AG04449 (cell line): ENCODE results near the gene WDR6.

Source experiments
- CTCF ChIA-PET: fragments of 350-600 bp; formaldehyde crosslinking; extraction: SDS; loops from one replicate; lab custom pipeline; 2021; ENCODE audit warnings: antibody characterized with exemption; lab: Yijun Ruan, JAX
- POLR2A ChIA-PET: fragments of 400-600, 350-600 bp; formaldehyde crosslinking; extraction: SDS; loops from one replicate; lab custom pipeline; 2020; ENCODE audit warnings: antibody characterized with exemption, inconsistent platforms; lab: Yijun Ruan, JAX
- DNase-seq: peaks from one replicate; pipeline ENCODE4 v3.0.0-alpha.2; 2010; ENCODE audit warnings: low read depth, low spot score
- H3K4me3 ChIP-seq: 2 replicates; pipeline ENCODE4 v1.5.1; 2011; ENCODE audit warnings: low read depth, mild to moderate bottlenecking, control low read depth, low read length
- TF ChIP-seq, protein P1 (sequence below): IDR thresholded peaks from one replicate; pipeline ENCODE4 v1.5.1; 2011; ENCODE audit warnings: mild to moderate bottlenecking, moderate library complexity, low read length, control low read depth, inconsistent platforms; ENCODE audit not compliant: insufficient read depth; ENCODE audit errors: missing control alignments

The WDR6 gene

DNA sequence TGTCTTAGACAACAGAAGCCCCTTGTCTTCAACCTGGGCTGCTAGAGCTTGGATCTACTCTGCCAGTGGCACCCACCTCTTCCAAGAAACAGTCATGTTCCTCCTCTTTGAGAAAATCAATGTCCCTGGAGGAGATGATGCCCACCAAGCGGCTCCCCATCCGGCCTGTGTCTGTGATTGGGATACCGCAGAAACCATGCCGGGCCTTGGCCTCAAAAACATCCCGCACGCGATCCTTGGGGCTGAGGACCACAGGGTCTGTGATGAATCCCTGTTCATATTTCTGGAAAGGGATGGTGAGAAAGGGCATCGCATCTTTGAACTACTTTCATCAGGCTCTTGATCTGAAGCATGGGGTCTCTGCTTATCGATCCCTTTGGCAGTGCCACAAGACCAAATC, 20.4 kb downstream of the WDR6 start:
- CTCF ChIA-PET: interaction anchor here (1.7 kb wide), 1 partner anchor 40 kb away, joined by 6 read pairs; no protein-coding TSS in a partner anchor
- TF ChIP-seq, protein P1, sequence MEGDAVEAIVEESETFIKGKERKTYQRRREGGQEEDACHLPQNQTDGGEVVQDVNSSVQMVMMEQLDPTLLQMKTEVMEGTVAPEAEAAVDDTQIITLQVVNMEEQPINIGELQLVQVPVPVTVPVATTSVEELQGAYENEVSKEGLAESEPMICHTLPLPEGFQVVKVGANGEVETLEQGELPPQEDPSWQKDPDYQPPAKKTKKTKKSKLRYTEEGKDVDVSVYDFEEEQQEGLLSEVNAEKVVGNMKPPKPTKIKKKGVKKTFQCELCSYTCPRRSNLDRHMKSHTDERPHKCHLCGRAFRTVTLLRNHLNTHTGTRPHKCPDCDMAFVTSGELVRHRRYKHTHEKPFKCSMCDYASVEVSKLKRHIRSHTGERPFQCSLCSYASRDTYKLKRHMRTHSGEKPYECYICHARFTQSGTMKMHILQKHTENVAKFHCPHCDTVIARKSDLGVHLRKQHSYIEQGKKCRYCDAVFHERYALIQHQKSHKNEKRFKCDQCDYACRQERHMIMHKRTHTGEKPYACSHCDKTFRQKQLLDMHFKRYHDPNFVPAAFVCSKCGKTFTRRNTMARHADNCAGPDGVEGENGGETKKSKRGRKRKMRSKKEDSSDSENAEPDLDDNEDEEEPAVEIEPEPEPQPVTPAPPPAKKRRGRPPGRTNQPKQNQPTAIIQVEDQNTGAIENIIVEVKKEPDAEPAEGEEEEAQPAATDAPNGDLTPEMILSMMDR: no peak
- no peak for DNase-seq
- POLR2A ChIA-PET: interaction anchor here (0.9 to 3.1 kb wide), 2 partner anchors 20 to 39 kb away, joined by 3 to 19 read pairs; partner anchors contain the start of gene WDR6
- 0 out of 2 replicates have a peak overlapping the region, but pooled peaks have one; percentile 3 for H3K4me3 ChIP-seq

DNA sequence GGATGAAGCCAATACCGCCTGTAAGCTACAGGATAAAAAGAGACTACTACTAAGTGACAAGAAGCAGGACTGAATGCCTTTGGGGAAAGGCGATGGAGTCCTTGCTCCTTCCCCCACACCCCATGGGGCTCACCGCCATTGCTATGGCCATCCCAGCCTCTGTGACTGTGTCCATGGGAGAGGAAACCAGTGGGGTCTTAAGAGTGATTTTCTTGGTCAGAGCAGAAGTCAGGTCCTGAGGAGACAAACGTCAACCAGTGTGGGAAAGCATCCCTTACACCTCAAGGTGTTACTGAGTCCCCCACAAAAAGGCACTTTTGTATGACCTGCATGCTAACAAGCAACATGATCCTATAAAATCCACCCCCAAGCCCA, 21.1 kb downstream of the WDR6 start:
- H3K4me3 ChIP-seq: peak overlapping the region; percentile 90
- POLR2A ChIA-PET: interaction anchor here (0.9 to 1.9 kb wide), 4 partner anchors 7 to 65 kb away, joined by 3 to 25 read pairs (median 14); partner anchors contain the start of gene QRICH1
- no peak for DNase-seq
- CTCF ChIA-PET: interaction anchor here (1.3 to 1.7 kb wide), 2 partner anchors 41 to 142 kb away, joined by 3 to 6 read pairs; no protein-coding TSS in a partner anchor
- TF ChIP-seq, protein P1: no peak

DNA sequence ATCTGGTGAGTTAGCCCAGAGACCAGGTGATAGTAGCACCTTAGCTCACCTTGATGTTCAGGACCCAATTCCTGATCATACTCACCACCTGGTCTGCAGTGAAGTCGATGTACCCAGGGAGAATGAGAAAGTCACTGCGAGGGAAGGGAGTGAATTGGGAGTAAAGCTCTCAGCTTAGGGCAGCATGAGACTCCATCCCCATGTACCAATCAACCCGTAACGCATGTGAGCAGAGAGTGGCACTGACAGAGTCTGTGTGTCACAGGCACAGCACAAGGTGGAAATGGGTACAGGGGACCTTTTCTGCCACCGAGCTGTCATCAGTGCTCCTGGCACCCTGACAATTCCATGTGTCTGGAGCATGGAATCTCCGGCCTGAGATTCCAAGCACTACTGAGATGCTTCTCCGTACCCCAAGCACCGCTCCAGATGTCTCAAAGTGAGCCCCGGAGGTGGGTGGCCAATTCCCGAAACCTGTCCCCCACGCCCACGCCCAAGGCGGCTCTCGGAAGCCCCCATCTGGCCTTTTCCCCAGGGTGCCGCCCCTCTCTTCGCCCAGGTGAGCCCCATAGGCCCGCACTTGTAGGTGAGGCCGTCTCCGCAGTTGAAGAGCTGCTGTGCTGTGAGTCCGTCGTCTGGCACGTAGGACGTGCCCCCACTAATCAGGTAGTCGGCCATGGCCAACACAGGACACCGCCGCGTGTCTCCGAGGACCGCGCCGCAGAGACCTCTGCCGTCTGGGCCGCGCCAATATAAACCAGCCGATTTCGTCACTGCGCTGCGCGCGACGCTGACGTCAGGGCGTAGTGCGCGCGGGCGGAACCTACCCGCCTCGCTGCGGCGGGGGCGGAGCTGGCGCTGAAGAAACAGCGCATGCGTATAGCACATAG, 21.7 kb downstream of the WDR6 start, which contains the start of gene IMPDH2:
IMPDH2 (minus strand) TSS at position 726 of the 890 bp plus-strand sequence; CDS start at position 678, 48 bp downstream.
- DNase-seq: no peak
- TF ChIP-seq, protein P1: peak; percentile 14
- peak within 1 kb of the TSS; percentile 90 for H3K4me3 ChIP-seq
- ChIA-PET POLR2A (interaction anchor here (0.6 to 1.9 kb wide), 16 partner anchors 8 to 344 kb away, joined by 3 to 25 read pairs (median 6); partner anchors contain the start of genes DALRD3, LAMB2, P4HTM and QRICH1), CTCF (interaction anchor here (0.6 to 1.7 kb wide), 5 partner anchors 13 to 142 kb away, joined by 3 to 6 read pairs (median 3); partner anchors contain the start of gene WDR6)

DNA sequence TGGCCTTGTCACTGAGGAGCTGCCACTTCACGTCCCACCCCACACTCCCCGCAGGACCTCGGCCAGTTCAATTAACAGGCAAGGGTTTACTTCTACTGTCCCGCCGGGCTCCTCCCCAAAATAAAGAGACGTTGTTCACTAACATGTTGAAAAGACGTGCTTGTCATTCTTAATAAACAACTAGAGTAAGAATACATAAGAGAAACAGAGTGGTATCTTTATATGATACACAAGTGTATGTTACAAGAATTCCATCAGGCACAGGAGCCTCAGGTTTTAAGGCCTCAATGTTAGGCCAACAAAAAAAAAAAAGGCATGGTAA, 22.3 kb downstream of the WDR6 start:
- TF ChIP-seq, protein P1: no peak
- ChIA-PET POLR2A (interaction anchor here (0.6 to 1.9 kb wide), 14 partner anchors 9 to 345 kb away, joined by 3 to 25 read pairs (median 6); partner anchors contain the start of genes DALRD3, LAMB2, P4HTM and QRICH1), CTCF (interaction anchor here (0.6 to 1.3 kb wide), 4 partner anchors 14 to 141 kb away, joined by 3 read pairs; partner anchors contain the start of gene WDR6)
- no peak overlapping the region for H3K4me3 ChIP-seq
- no peak for DNase-seq

DNA sequence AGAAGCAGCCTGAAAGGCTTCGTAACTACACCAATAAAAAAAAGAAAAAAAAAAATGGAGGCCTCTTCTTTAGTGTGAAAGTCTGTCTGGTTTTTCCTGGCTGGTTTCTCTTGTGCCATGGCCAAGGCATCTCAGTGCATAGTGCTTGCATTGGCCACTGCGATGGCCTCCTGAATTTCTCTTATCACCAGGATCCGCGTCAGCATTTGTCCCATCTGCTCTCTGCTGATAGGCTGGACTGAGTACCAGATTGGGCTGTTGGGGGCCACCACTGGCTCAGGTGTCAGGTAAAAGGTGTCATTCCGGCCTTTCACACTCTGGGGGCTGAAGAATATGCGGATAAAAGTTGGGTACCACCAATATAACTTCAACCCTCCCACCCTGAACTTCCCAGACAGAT, 23.1 kb downstream of the WDR6 start:
- POLR2A ChIA-PET: interaction anchor here (0.7 to 2.5 kb wide), 2 partner anchors 9 to 62 kb away, joined by 4 to 9 read pairs; partner anchors contain the start of gene NDUFAF3
- no peak overlapping the region for H3K4me3 ChIP-seq
- TF ChIP-seq, protein P1: no peak
- no peak for DNase-seq
- CTCF ChIA-PET: interaction anchor here (2.4 kb wide), 1 partner anchor 8 kb away, joined by 24 read pairs; the partner anchor contains the start of gene NDUFAF3
